NCI-H146 (cell line): ENCODE results near the gene SPIB.

Source experiments
- DNase-seq: peaks from one replicate; lab custom pipeline; 2025; lab: John Stamatoyannopoulos, UW

SPIB gene

GRCh38 chr19:50419022-50419579 lies 363 bp downstream of the SPIB start:
- no peak for DNase-seq

GRCh38 chr19:50419580-50420035 lies 870 bp downstream of the SPIB start:
- DNase-seq: no peak

- no peak for DNase-seq
These were observed 1.4 kb downstream of the SPIB start for GRCh38 chr19:50420127-50420526.

- DNase-seq: no peak
These were observed 2.1 kb downstream of the SPIB start for GRCh38 chr19:50420808-50421207.

GRCh38 chr19:50422397-50423278 lies 3.9 kb downstream of the SPIB start:
- DNase-seq: no peak

- DNase-seq: no peak
These were observed 4.8 kb downstream of the SPIB start for GRCh38 chr19:50423279-50424113.

GRCh38 chr19:50425581-50425980 lies 6.8 kb downstream of the SPIB start:
- no peak for DNase-seq

GRCh38 chr19:50427318-50427925 lies 8.7 kb downstream of the SPIB start:
- no peak for DNase-seq

- DNase-seq: no peak
These were observed 9.3 kb downstream of the SPIB start for GRCh38 chr19:50427997-50428425.

- DNase-seq: no peak
These were observed 10.2 kb downstream of the SPIB start for GRCh38 chr19:50428772-50429463.

- DNase-seq: no peak
These were observed 12.2 kb downstream of the SPIB start for GRCh38 chr19:50430888-50431342.

GRCh38 chr19:50431343-50432220 lies 12.8 kb downstream of the SPIB start:
- peak; percentile 87 for DNase-seq

- peak; percentile 74 for DNase-seq
These were observed 13.7 kb downstream of the SPIB start, which contains the start of gene MYBPC2 for GRCh38 chr19:50432221-50433028. MYBPC2 (plus strand) TSS chr19:50432892; CDS start chr19:50432954, 62 bp downstream.

- DNase-seq: no peak
These were observed 14.8 kb downstream of the SPIB start for GRCh38 chr19:50433201-50434180.

- DNase-seq: peak; percentile 95
These were observed 15.8 kb downstream of the SPIB start for GRCh38 chr19:50434525-50434924.

GRCh38 chr19:50435221-50435620 lies 16.5 kb downstream of the SPIB start:
- DNase-seq: no peak

GRCh38 chr19:50435627-50436026 lies 16.9 kb downstream of the SPIB start:
- no peak for DNase-seq

- no peak for DNase-seq
These were observed 19.2 kb downstream of the SPIB start for GRCh38 chr19:50437862-50438449.
